Body of pancreas (tissue), 4 donors: ENCODE results near the gene INSR. TPM values are rescaled to one million over a fixed set of nuclear protein-coding genes. Genes with fewer than 3 reads are reported as not detected.
A peak's percentile ranks its signal among the peaks of the same experiment; 100 is the strongest.
"Not testable (repeated sequence)": the region's sequence is repeated elsewhere in the genome, so short reads cannot be mapped to it uniquely, and the experiment has no call there.

ENCODE experiments used
- ATAC-seq: fragments of 150-250 bp; one replicate; pipeline ENCODE4 v1.9.1; 2016
- DNase-seq, 4 donors: peaks; one replicate each; pipeline ENCODE4 v3.0.0-alpha.2; 2019
- H3K27ac ChIP-seq, 4 donors: fragments of 200-600 bp; sonication (generic); 1 replicate in 3 of 4; 2 replicates in 1 of 4; pipeline versions ENCODE4 v1.5.1 to v1.6.1; 2016 to 2019; ENCODE audit warnings: mild to moderate bottlenecking in 1 of 4, mixed read lengths in 1 of 4, moderate library complexity in 1 of 4
- H3K27me3 ChIP-seq, 2 donors: fragments of 200-600 bp; sonication (generic); one replicate each; pipeline ENCODE4 v1.6.0; 2016; ENCODE audit warnings: mild to moderate bottlenecking in 1 of 2
- H3K36me3 ChIP-seq, 2 donors: fragments of 200-600 bp; sonication (generic); replicated peaks in 1 of 2; 2 replicates each; pipeline ENCODE4 v1.5.1; 2016; ENCODE audit warnings: low read depth in 2 of 2; ENCODE audit not compliant: insufficient read depth in 1 of 2
- H3K4me1 ChIP-seq: fragments of 200-600 bp; sonication (generic); one replicate; pipeline ENCODE4 v1.6.0; 2016
- H3K4me3 ChIP-seq, 2 donors: fragments of 200-600 bp; sonication (generic); 1 replicate in 1 of 2; 2 replicates in 1 of 2; pipeline ENCODE4 v1.5.1; 2016 to 2019
- H3K9me3 ChIP-seq, 3 donors: fragments of 200-600 bp; sonication (generic); 1 replicate in 2 of 3; 2 replicates in 1 of 3; pipeline ENCODE4 v1.5.1; 2016
- POLR2A ChIP-seq, 3 donors: fragments of 450-650 bp; IDR thresholded peaks; one replicate each; pipeline ENCODE4 v1.6.1; 2016; ENCODE audit warnings: antibody characterized with exemption in 3 of 3, mild to moderate bottlenecking in 2 of 3
- WGBS, 2 donors: methylation state at CpG; one replicate each; pipeline ENCODE4 v1.1.5; 2017; 5-methylcytosine and 5-hydroxymethylcytosine counted together
- intact Hi-C: fragments of 100-400 bp; cut with DNase I; formaldehyde crosslinking; loops from one replicate; pipeline ENCODE4 v1.15.1; 2023
- total RNA-seq, 2 donors: library from RNA; depleted of rRNA; stranded (reverse); fragments of >200 nt; gene quantifications; one replicate each; pipeline ENCODE4 v1.1.0, GENCODE V29; 2016
- TF ChIP-seq, protein P1 (sequence below), 7 experiments: fragments of 450-650 bp in 4 of 7; fragments of 200-600 bp in 3 of 7; sonication (generic) in 3 of 7; IDR thresholded peaks; one replicate each; pipeline ENCODE4 v1.5.1; 2016 to 2019; ENCODE audit warnings: antibody characterized with exemption in 7 of 7

The INSR gene
- total RNA-seq, 2 donors from 2014 or later = 243 to 284 TPM

DNA sequence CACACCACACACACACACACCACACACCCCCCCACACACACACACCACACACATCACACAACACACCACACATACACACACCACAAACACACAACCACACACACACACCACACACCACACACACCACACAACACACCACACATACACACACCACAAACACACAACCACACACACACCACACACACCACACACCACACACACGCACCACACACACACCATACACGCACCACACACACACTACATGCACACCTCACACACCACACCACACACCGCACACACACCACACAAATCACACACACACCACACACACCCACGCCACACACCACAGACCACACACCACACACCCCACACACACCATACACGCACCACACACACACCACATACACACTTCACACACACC lies 141.2 kb downstream of the INSR start:
- DNase-seq = no peak
- Histone ChIP-seq H3K9me3 (no peaks in the 10 kb centered on the region), H3K4me3 (no peak overlapping the region), H3K36me3 (peaks cover 4 to 10% of the 10 kb centered on the region in 2 donors), H3K4me1 (no peaks in the 10 kb centered on the region), H3K27me3 (no peaks in the 10 kb centered on the region), H3K27ac (peak overlapping the region in 2 of 4 donors; percentile 18 to 36)
- ATAC-seq = peak; percentile 21
- intact Hi-C loops = no loop called here
- TF ChIP-seq, protein P1, sequence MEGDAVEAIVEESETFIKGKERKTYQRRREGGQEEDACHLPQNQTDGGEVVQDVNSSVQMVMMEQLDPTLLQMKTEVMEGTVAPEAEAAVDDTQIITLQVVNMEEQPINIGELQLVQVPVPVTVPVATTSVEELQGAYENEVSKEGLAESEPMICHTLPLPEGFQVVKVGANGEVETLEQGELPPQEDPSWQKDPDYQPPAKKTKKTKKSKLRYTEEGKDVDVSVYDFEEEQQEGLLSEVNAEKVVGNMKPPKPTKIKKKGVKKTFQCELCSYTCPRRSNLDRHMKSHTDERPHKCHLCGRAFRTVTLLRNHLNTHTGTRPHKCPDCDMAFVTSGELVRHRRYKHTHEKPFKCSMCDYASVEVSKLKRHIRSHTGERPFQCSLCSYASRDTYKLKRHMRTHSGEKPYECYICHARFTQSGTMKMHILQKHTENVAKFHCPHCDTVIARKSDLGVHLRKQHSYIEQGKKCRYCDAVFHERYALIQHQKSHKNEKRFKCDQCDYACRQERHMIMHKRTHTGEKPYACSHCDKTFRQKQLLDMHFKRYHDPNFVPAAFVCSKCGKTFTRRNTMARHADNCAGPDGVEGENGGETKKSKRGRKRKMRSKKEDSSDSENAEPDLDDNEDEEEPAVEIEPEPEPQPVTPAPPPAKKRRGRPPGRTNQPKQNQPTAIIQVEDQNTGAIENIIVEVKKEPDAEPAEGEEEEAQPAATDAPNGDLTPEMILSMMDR (IDR thresholded peaks at IDR 0.05) = no peak
- WGBS, 2 donors = 65 to 76% methylated on average over 5 of the region's 5 CpGs

DNA sequence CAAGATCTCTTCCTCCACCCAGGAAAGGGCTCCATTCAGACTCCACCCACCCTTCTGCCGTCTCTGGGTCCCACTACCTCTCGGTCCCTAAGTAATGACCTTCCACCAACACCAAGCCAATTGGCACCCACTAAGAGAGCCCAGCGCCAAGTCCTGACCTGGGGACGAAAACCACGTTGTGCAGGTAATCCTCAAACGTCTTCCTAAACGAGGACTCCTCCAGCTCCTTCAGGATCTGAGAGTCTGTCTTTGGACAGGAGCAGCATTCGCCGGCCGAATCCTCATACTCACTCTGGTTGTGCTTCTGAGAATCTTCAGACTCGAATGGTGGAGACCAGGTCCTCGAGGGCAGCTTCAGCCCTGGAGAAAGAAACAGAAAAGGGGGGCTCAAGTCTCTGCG lies 141.6 kb downstream of the INSR start:
- no peaks in the 10 kb centered on the region for H3K4me1 ChIP-seq
- DNase-seq = no peak
- 63 to 69% methylated on average over 7 to 13 of the region's 13 CpGs for WGBS, 2 donors
- no peaks in the 10 kb centered on the region for H3K27me3 ChIP-seq
- H3K36me3 ChIP-seq = peaks cover 4 to 9% of the 10 kb centered on the region in 2 donors
- TF ChIP-seq POLR2A (IDR thresholded peaks at IDR 0.05) = no peak
- TF ChIP-seq, protein P1 (IDR thresholded peaks at IDR 0.05) = no peak
- no peak overlapping the region for H3K4me3 ChIP-seq
- no peak for ATAC-seq
- no peak overlapping the region for H3K27ac ChIP-seq
- H3K9me3 ChIP-seq = no peaks in the 10 kb centered on the region
- intact Hi-C loops = no loop called here

DNA sequence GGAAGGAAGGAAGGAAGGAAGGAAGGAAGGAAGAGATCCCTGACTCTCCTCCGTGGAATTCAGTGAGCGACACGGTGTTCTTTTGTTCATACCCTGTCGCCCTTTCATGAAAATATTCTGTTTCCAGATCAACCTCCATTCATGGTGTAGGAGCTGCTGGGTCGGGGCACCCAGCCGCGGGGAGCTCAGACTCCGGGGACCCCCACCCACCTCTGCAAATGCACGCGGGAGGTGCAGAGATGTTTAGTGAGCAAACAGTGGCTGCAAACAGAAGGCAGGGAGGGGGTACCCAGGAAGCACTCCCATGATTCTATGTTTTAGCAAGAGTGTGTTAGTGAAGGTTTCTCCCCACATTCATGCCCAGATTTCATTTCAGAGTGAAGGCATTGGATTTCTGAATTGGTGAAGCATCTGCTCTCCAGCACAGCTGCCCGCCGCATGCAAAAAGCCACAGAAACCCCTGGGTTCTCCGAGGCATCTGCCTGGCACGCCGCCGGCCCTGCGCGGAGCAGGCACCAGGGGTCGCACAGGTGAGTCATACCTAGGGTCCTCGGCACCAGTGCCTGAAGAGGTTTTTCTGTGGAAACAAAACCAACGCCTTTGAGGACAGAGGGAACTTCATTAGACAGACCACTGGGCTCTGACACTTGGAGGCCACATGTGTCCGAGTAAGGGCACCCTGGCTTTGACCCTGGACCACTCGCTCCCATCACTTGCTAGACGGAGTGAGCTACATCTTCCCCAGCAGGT lies 144.1 kb downstream of the INSR start:
- 77% methylated on average over 22 of the region's 24 CpGs for WGBS, 2 donors
- TF ChIP-seq, protein P1 (IDR thresholded peaks at IDR 0.05) = no peak
- no peak for TF ChIP-seq POLR2A (IDR thresholded peaks at IDR 0.05)
- ATAC-seq = no peak
- H3K27ac ChIP-seq = no peak overlapping the region
- peaks cover 4 to 7% of the 10 kb centered on the region in 2 donors for H3K36me3 ChIP-seq
- intact Hi-C loops = no loop called here
- no peaks in the 10 kb centered on the region for H3K4me1 ChIP-seq
- H3K27me3 ChIP-seq = no peaks in the 10 kb centered on the region
- H3K4me3 ChIP-seq = no peak overlapping the region
- no peaks in the 10 kb centered on the region for H3K9me3 ChIP-seq
- no peak for DNase-seq

DNA sequence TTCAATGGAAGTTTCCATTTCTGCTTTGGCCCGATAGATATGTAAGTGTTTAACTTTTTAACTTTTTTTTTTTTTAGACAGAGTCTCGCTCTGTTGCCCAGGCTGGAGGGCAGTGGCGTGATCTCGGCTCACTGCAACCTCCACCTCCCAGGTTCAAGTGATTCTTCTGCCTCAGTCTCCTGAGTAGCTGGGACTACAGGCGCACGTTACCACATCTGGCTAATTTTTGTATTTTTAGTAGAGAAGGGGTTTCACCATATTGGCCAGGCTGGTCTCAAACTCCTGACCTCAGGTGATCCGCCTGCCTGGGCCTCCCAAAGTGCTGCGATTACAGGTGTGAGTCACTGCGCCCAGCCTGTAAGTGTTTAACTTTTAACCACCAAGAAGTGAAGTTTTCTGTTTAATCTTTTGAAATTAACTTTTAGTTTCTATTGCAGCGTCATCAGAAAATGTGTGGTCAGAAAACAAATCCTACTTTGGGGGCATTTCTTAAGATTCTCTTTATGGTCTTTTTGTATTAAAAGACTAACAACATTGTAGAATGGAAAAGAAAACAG lies 147.0 kb downstream of the INSR start:
- H3K36me3 ChIP-seq = peaks cover 6 to 13% of the 10 kb centered on the region in 2 donors
- ATAC-seq, intact Hi-C loops, H3K27ac ChIP-seq, DNase-seq, H3K4me3 ChIP-seq, H3K4me1 ChIP-seq, H3K27me3 ChIP-seq, H3K9me3 ChIP-seq: not testable (repeated sequence)
- 95 to 96% methylated on average over 10 of the region's 10 CpGs for WGBS, 2 donors

DNA sequence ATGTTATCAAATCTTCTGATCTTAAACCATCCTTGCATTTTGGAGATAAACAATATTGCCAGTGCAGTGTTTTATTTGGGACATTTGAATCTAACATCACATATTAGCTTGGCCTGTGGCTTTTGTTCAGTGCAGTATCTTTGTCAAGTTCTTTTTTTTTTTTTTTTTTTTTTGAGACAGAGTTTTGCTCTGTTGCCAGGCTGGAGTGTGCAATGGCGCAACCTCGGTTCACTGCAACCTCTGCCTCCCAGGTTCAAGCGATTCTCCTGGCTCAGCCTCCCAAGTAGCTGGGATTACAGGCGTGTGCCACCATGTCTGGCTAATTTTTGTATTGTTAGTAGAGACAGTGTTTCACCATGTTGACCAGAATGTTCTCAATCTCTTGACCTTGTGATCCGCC lies 148.1 kb downstream of the INSR start:
- H3K9me3 ChIP-seq, H3K27me3 ChIP-seq, intact Hi-C loops, H3K4me3 ChIP-seq, ATAC-seq, H3K27ac ChIP-seq, DNase-seq, H3K4me1 ChIP-seq: not testable (repeated sequence)
- peaks cover 11 to 23% of the 10 kb centered on the region in 2 donors for H3K36me3 ChIP-seq
- WGBS, 2 donors = 93% methylated on average over 5 of the region's 5 CpGs
